Activated naive CD8-positive, alpha-beta T cell (primary cell): Measurements from ENCODE around the gene STX1B.
A peak's percentile ranks its signal among the peaks of the same experiment; 100 is the strongest.

Experiments
- H3K27ac Mint-ChIP-seq: one replicate; pipeline ENCODE4 v1.8.0; 2021; ENCODE audit warnings: mixed read lengths
- H3K27me3 Mint-ChIP-seq: one replicate; pipeline ENCODE4 v1.8.0; 2021; ENCODE audit warnings: mixed read lengths
- H3K36me3 Mint-ChIP-seq: one replicate; pipeline ENCODE4 v1.8.0; 2021; ENCODE audit warnings: mixed read lengths
- H3K4me1 Mint-ChIP-seq: one replicate; pipeline ENCODE4 v1.8.0; 2021; ENCODE audit warnings: low read depth, mixed read lengths
- H3K4me3 Mint-ChIP-seq: one replicate; pipeline ENCODE4 v1.8.0; 2021; ENCODE audit warnings: mild to moderate bottlenecking, mixed read lengths
- H3K9me3 Mint-ChIP-seq: one replicate; pipeline ENCODE4 v1.8.0; 2021; ENCODE audit warnings: low read depth, mixed read lengths

The STX1B gene

GRCh38 chr16:30961384-30961783 lies 49.1 kb downstream of the STX1B start:
- H3K36me3 Mint-ChIP-seq = peaks cover 6% of the 10 kb centered on the region
- H3K4me3 Mint-ChIP-seq = no peak overlapping the region
- no peaks in the 10 kb centered on the region for H3K27me3 Mint-ChIP-seq
- H3K9me3 Mint-ChIP-seq = no peaks in the 10 kb centered on the region
- H3K4me1 Mint-ChIP-seq = peaks cover 20% of the 10 kb centered on the region
- no peak overlapping the region for H3K27ac Mint-ChIP-seq

DNA sequence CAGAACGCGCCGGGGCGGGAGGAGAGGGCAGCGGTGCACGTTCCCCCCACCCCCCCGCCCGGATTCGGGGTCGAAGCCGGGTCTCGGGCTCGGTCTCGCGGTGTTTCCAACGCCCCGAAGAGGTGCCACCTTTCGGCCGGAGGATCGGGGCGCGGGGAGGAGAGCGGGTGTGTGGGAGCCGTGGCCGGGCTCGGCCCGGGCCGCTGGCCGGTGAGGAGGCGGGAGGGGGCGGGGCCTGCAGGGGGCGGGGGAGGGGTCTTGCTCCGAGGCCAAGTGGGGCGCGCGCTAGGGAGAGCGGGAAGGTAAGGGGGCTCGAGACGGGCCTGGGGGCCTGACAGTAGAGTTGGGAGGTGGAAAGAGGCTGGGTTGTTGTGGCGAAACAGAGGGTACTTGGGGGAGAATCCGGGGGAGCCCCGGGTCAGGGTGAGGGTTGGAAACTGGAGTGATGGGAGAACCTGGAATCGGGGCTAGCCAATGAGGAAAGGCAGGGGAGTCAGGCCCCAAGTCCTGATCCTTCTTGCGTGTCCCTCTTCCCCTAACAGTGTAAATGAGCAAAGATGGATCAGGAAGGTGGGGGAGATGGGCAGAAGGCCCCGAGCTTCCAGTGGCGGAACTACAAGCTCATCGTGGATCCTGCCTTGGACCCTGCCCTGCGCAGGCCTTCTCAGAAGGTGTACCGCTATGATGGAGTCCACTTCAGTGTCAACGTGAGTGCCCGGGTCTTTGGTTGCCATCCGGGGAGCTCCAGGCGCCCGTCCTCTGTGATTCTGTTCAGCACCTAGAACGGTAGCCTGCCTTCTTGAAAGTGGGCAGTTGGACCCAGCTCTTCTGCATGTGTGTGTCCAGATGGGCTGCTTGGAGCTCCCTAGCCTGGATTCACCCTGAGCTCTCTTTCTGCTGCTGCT lies 52.0 kb downstream of the STX1B start:
- Mint-ChIP-seq H3K9me3 (no peaks in the 10 kb centered on the region), H3K36me3 (peaks cover 6% of the 10 kb centered on the region), H3K27ac (peak overlapping the region; percentile 95), H3K4me3 (peak overlapping the region; percentile 95), H3K4me1 (peaks cover 20% of the 10 kb centered on the region), H3K27me3 (no peaks in the 10 kb centered on the region)

DNA sequence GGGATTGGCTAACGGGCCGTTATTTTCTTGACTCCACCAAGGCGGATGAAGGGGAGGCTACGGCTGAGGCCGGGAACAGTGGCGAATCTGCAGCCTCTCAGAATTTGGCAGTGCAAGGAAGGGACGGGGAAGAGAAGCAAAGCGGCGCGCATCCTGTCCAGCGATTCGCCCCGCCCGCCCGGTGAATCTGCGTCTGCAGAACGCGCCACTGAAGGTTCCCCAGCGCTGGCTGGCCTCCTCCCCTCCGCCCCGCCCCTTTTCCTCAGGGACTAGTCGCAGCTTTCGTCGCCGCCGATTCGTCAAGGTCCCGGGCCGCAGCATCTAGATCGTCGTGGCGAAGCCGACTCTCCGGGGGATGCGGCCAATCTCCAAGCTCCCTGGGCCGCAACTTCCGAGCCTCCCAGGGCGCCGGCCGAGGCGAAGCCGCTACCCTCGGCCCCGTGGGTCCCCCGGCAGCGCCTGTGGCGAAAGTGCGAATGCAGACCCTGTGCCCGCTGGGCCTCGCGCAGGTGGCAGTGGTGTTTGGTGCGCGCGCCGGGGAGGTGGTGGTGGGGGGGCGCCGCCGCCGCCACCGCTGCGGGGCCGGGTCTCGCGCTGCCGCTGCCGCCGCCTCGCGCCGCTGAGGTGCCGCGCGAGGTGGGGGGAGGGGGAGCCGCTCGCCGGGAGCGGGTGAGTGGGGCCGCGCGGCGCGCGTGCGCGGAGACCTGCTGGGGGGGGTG lies 52.8 kb downstream of the STX1B start, which contains the start of gene SETD1A:
Gene SETD1A, plus strand, starts transcription at position 299 of the 719 bp plus-strand sequence. CDS start 978 bp downstream, outside the sequence.
- peaks cover 20% of the 10 kb centered on the region for H3K4me1 Mint-ChIP-seq

GRCh38 chr16:30956601-30957455 lies 53.6 kb downstream of the STX1B start:
- Mint-ChIP-seq H3K27me3 (no peaks in the 10 kb centered on the region), H3K4me1 (peaks cover 20% of the 10 kb centered on the region), H3K36me3 (peaks cover 3% of the 10 kb centered on the region), H3K4me3 (peak overlapping the region; percentile 94), H3K27ac (peak overlapping the region; percentile 99), H3K9me3 (no peaks in the 10 kb centered on the region)

More for the DNA sequence above, 52.8 kb downstream of the STX1B start, which contains the start of gene SETD1A:
- Mint-ChIP-seq H3K27ac (peak within 1 kb of the TSS; percentile 99), H3K4me3 (peak within 1 kb of the TSS; percentile 95), H3K9me3 (no peaks in the 10 kb centered on the region), H3K27me3 (no peaks in the 10 kb centered on the region), H3K36me3 (peaks cover 3% of the 10 kb centered on the region)

- peak overlapping the region; percentile 68 for H3K27ac Mint-ChIP-seq
- H3K9me3 Mint-ChIP-seq = no peaks in the 10 kb centered on the region
- H3K4me1 Mint-ChIP-seq = peaks cover 21% of the 10 kb centered on the region
- no peaks in the 10 kb centered on the region for H3K27me3 Mint-ChIP-seq
- H3K4me3 Mint-ChIP-seq = no peak overlapping the region
- H3K36me3 Mint-ChIP-seq = peaks cover 1% of the 10 kb centered on the region
Measured at GRCh38 chr16:30954993-30955392, 55.4 kb downstream of the STX1B start.

DNA sequence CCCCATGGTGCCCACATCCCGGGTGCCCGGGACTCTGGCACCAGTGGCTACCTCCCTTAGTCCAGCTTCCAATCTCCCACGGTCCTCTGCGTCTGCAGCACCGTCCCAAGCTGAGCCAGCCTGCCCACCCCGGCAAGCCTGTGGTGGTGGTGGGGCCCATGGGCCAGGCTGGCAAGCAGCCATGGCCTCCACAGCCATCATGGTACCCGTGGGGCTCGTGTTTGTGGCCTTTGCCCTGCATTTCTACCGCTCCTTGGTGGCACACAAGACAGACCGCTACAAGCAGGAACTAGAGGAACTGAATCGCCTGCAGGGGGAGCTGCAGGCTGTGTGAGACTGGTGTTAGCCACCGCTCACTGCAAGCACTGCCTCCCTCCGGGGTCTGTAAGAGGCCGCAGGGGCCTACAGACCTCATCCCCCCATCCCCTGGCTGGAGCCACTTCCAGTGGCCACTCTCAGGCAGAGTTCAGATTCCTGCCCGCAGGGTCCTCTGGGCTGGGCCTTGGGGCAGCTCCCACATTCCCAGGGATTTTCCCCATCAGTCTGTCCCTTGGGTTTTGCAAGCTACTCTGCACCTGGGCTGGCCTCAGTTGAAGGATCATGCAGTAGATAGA lies 56.8 kb downstream of the STX1B start:
- H3K27ac Mint-ChIP-seq = no peak overlapping the region
- H3K27me3 Mint-ChIP-seq = no peaks in the 10 kb centered on the region
- no peaks in the 10 kb centered on the region for H3K36me3 Mint-ChIP-seq
- peaks cover 14% of the 10 kb centered on the region for H3K4me1 Mint-ChIP-seq
- H3K9me3 Mint-ChIP-seq = no peaks in the 10 kb centered on the region
- no peak overlapping the region for H3K4me3 Mint-ChIP-seq

DNA sequence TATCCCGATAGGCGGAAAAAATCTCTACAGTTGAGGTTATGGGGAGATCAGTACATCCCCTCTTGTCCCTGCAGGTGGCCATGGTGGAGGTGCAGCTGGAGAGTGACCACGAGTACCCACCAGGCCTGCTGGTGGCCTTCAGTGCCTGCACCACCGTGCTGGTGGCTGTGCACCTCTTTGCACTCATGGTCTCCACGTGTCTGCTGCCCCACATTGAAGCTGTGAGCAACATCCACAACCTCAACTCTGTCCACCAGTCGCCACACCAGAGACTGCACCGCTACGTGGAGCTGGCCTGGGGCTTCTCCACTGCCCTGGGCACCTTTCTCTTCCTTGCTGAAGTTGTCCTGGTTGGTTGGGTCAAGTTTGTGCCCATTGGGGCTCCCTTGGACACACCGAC lies 57.3 kb downstream of the STX1B start:
- no peaks in the 10 kb centered on the region for H3K9me3 Mint-ChIP-seq
- no peaks in the 10 kb centered on the region for H3K27me3 Mint-ChIP-seq
- peaks cover 12% of the 10 kb centered on the region for H3K4me1 Mint-ChIP-seq
- H3K36me3 Mint-ChIP-seq = no peaks in the 10 kb centered on the region
- no peak overlapping the region for H3K4me3 Mint-ChIP-seq
- no peak overlapping the region for H3K27ac Mint-ChIP-seq

DNA sequence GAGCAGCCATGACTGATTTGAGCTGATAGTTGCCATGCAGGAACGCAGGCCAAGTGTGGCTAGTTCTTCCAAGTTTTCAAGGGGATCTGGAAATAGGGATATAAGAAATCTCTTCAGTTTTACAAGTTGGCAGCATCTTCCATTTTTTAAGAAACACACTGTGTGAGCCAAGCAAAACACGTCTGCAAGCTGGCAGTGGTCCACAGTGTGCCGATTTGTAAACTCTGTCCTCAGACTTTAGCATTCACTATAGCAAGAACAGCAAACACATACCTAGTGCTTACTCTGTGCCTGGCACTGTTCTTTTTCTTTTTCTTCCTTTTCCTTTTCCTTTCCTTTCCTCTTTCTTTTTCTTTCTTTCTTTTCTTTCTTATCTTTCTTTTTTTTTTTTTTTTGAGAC lies 58.7 kb downstream of the STX1B start:
- H3K27ac Mint-ChIP-seq = no peak overlapping the region

GRCh38 chr16:30951193-30951592 lies 59.2 kb downstream of the STX1B start:
- Mint-ChIP-seq H3K4me1 (peaks cover 12% of the 10 kb centered on the region), H3K27ac (no peak overlapping the region), H3K4me3 (peak overlapping the region; percentile 13), H3K36me3 (no peaks in the 10 kb centered on the region), H3K9me3 (no peaks in the 10 kb centered on the region), H3K27me3 (no peaks in the 10 kb centered on the region)

More for the DNA sequence above, 58.7 kb downstream of the STX1B start:
- H3K36me3 Mint-ChIP-seq = no peaks in the 10 kb centered on the region
- H3K27me3 Mint-ChIP-seq = no peaks in the 10 kb centered on the region
- H3K4me1 Mint-ChIP-seq = peaks cover 12% of the 10 kb centered on the region
- peak overlapping the region; percentile 42 for H3K4me3 Mint-ChIP-seq
- no peaks in the 10 kb centered on the region for H3K9me3 Mint-ChIP-seq

GRCh38 chr16:30950516-30951065 lies 59.8 kb downstream of the STX1B start:
- Mint-ChIP-seq H3K4me1 (peaks cover 12% of the 10 kb centered on the region), H3K27ac (no peak overlapping the region), H3K36me3 (peaks cover 4% of the 10 kb centered on the region), H3K4me3 (peak overlapping the region; percentile 86), H3K27me3 (no peaks in the 10 kb centered on the region), H3K9me3 (no peaks in the 10 kb centered on the region)

DNA sequence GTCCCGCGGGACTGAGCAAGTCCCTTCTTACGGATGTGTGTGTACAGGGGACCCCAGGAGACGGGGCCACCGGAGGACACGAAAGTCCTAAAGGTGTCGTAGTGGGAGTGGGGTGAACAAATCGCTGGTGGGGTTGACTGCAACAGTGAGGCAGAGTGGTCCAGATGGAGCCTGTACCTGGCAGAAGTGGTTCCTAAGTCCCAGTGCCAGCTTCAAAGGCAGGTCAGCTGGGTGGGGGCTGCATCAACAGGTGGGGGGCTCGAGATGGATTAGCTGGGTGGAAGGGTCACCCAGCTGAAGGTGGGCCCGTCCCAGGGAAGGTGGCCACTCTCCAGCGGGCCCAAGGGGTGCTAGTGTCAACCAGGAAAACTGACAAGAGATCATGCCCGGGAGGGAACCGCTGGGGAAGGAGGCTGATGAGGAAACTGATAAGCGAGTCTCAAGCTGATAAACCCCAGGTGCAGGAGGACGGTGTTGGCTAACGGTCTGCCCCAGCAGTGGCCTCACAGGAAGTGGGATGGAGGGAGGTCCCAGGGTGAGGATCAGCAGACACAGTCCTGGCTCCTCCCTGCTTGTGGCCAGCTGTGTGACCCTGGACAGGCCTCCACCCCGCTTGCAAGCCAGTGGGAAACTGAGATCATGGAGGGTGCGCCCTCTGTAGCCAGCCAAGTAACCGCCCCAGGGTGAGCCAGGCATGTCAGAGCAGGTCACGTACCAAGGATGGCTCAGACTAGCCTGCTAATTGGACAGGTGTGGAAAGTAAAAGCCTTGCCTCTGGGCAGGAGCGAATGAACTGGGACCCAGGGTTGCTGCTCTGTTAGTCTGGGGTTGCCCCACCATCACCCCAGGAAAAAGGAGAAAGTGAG lies 60.6 kb downstream of the STX1B start:
- Mint-ChIP-seq H3K4me1 (peaks cover 12% of the 10 kb centered on the region), H3K9me3 (no peaks in the 10 kb centered on the region), H3K36me3 (peaks cover 4% of the 10 kb centered on the region), H3K4me3 (peak overlapping the region; percentile 86), H3K27me3 (no peaks in the 10 kb centered on the region), H3K27ac (peak overlapping the region; percentile 61)

GRCh38 chr16:30948667-30949649 lies 61.5 kb downstream of the STX1B start, which contains the start of gene ORAI3:
Gene ORAI3, plus strand, starts transcription at chr16:30949068. Its CDS starts 222 bp downstream, at chr16:30949290.
- H3K27me3 Mint-ChIP-seq = no peaks in the 10 kb centered on the region
- peaks cover 6% of the 10 kb centered on the region for H3K36me3 Mint-ChIP-seq
- H3K4me3 Mint-ChIP-seq = peak within 1 kb of the TSS; percentile 86
- H3K9me3 Mint-ChIP-seq = no peaks in the 10 kb centered on the region
- H3K4me1 Mint-ChIP-seq = peaks cover 12% of the 10 kb centered on the region
- H3K27ac Mint-ChIP-seq = peak within 1 kb of the TSS; percentile 61
